GM18867 (cell line): Measurements from ENCODE around the gene CCDC27.
"Not testable (repeated sequence)": the region's sequence is repeated elsewhere in the genome, so short reads cannot be mapped to it uniquely, and the experiment has no call there.

ENCODE experiments used
- ATAC-seq: cut with Tn5 transposase; IDR thresholded peaks from one replicate; pipeline ENCODE4 v1.9.1; 2021; ENCODE audit warnings: mild to moderate bottlenecking, moderate library complexity; ENCODE audit not compliant: unreplicated experiment

The CCDC27 gene

DNA sequence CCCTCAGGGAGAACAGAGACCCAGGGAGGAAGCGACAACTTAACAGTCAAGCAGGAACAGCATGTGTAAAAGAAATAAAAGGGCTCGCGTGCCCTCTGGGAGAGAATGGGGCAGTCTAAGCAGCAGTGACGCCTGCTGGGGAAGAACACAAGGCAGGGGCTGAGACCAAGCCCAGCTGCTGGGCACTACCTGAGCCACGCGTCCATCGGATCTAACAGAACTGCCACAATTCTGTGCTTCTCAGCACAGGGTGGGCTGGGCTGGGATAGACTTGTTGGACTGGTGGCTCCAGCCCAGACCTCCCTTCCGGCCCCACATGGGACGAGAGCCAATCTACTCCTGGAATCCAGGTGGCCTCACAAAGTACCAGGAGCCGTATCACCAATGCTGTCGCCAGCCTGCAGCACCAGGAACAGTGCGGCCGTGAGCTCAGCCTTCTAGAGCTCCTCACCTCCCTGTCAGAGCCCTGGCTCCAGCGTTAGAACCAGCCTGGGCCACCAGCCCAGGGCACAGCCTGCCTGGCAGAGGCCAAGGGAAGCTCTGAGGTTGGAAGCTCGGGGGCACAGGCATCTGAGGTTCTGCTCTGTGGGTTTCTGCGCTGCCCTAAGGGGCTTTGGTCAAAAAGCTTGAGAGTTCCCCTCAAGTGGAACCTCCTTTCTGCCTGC is 36.6 kb downstream of the CCDC27 start:
- no peak for ATAC-seq

DNA sequence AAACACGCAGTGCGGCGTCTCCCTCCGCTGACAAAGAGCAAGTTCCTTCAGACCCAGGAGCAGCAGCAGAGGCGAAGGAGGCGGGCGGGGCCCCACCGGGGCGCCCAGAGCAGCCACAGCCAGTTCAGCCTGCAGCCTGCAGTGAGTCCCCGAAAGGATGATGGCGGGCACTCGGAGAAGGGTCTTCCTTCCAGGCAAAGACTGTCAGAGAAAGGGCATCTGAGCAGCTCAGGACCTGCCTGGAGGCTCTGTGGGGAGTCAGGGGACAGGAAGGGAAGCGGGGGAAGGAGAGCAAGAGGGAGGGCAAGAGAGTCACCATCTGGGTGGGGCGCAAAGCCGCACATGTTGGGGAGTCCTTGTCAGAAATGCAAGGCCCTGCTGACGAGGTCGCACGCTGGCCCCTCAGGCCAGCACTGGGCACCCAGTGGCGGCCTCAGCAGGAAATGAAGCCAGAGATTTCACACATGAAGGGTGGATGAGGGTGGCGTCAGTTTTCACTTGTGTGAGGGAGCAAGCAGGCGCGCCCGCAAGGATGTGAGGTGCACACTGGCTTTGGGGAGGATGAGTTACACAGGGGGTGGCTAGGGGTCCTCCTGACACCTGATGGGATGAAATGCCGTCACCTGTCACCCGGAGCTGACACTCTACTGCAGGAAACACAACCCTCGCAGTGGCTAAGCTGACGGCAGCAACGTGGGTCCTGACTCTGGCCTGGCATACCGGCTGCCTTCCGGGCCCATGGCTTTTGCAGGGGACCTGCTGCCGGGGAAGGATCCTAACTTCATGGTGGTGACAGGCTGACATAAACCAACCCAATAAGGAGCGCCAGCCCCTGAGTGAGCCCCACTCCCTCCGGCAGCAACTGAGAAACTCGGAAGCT is 37.4 kb downstream of the CCDC27 start:
- ATAC-seq, result no peak

DNA sequence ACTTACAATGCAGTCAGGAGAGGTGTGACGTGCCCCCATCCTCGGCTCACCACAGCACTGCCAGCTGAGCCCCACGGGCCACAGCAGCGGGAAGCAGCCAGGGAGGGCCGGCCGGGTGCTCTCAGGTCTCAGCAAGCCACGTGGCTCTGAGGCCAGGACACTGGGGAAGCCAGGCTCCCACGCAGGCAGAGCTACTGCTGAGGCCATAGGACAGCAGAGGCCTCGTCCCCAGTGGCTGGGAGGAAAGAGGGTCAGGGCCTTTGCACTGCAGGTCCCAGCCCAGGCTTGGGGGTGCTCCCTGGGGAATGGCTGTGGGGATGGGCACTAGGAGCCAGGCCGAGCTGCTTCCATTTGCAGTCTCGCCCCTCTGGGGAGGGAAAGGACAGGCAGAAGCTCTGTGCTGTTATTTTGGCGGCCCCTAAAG is 38.3 kb downstream of the CCDC27 start:
- no peak for ATAC-seq

DNA sequence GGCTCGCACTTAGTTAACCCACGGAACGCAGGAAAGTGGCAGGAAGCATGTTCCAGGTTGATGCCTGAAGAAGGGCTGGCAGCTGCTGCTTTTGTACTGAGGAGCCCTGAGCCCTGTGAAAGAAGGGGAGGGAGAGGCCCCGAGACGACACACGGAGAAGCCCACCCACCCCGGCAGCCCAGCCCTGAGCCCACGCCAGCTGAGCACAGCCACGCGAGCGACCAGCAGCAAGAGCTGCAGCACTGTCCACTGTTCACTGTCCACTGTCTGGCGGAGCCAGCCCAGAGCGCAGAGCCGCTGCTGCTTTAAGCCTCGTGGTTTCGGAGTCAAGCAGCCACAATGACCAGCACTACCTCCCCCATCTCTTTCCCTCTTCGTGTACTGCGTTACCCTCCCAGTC is 38.7 kb downstream of the CCDC27 start:
- ATAC-seq, result no peak

- ATAC-seq, result no peak
Observed at GRCh38 chr1:3795453-3796214, 43.4 kb downstream of the CCDC27 start.

GRCh38 chr1:3796215-3797061 is 44.2 kb downstream of the CCDC27 start, which contains the start of gene LRRC47:
Gene LRRC47 (minus strand): TSS chr1:3796498. CDS start chr1:3796476, 22 bp downstream.
- ATAC-seq, result peak; percentile 95

DNA sequence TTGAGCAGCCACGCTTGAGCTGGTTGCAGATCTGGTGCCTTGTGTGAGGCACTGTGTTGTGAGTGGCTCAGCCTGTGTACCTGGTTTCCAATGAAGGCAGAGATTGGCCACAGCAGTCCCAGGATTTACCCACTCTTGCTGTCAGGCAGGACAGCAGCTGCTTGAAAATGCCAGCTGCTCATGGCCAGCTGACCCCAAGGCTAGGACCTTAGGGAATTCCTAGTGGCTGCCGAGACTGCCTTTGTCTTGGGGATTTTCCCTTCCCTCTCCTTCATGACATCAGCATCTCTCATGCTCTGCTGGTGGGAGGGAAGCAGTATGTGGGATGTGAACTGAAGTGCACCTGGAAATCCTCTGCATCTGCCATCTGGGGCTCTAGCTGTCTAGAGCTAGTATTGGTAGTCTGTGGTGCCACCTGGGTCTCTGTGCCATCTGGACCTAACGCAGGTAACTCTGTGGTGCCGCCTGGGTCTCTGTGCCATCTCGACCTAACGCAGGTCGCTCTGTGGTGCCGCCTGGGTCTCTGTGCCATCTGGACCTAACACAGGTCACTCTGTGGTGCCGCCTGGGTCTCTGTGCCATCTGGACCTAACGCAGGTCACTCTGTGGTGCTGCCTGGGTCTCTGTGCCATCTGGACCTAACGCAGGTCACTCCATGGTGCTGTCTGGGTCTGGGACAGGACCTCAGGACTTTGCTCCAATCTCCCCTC is 47.9 kb downstream of the CCDC27 start:
- ATAC-seq, result no peak

- ATAC-seq, result not testable (repeated sequence)
Observed at GRCh38 chr1:3800795-3801194, 48.5 kb downstream of the CCDC27 start.

DNA sequence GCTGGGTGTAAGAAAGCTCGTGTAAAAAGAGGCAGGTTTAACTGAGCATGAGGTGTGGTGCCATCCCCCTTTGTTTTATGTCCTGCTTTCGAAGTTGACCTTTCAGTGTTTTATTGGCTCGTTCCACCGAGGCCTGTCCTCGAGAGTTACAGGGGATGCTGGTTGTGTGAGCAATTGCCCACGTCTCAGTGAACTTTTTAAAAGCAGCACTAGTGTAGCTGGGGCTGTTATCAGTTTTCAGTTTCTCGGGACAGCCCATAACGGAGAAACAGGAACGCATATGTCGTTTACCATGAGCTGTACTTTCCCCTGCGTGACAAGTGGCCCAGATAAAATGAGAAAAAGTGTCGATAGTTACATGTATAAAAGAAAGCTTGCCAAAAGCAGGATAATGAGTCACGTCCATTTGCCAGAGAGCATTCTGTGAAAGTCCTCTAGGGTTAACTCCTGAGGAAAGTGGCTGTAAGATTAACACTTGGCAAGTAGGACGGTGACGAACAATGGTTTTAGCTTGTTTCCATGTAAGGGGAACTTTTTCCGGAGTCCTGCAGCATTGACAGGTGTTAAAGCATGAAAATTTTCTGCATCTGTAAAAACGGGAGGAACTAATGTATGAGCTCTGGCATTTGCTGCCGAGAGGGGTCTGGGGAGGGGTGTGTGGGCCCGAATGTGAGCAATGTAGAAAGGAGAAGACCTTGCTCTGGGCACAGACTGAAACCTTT is 51.8 kb downstream of the CCDC27 start:
- no peak for ATAC-seq

- not testable (repeated sequence) for ATAC-seq
Observed at GRCh38 chr1:3804627-3804944, 52.3 kb downstream of the CCDC27 start.

- no peak for ATAC-seq
Observed at GRCh38 chr1:3805038-3805437, 52.8 kb downstream of the CCDC27 start.

DNA sequence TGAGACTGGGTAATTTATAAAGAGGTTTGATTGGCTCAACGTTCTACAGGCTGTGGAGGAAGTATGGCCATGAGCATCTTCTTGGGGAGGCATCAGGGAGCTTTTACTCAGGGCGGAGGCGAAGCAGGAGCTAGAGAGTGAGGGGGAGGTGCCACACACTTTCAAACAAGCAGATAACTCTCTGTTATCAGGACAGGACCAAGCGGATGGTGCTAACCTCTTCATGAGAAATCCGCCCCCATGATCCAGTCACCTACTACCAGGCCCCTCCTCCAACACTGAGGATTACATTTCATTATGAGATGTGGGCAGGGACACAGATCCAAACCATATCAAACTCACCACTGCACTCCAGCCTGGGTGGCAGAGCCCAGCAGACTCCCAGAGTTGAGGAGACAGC is 55.5 kb downstream of the CCDC27 start:
- ATAC-seq, result no peak

GRCh38 chr1:3809680-3810079 is 57.4 kb downstream of the CCDC27 start:
- no peak for ATAC-seq

DNA sequence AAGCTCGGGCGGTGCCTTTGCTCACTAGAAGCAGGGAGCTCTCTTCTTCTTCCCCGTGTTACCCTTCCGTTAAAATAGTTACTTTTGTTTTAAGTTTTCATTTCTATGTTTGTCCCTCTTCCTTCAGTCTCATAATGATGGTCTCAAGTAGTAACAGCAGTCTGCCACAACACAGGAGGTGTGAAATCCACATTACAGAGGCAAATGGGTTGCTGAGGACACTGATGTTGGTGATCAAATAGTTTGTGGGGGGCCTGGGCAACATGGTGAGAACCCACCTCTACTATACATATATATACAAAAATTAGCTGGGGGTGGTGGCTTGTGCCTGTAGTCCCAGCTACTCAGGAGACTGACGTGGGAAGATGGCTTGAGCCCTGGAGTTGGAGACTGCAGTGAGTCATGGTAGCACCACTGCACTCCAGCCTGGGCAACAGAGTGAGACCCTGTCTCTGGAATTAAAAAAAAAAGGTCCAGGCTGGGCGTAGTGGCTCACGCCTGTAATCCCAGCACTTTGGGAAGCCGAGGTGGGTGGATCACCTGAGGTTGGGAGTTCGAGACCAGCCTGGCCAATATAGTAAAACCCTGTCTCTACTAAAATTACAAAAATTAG is 58.0 kb downstream of the CCDC27 start:
- peak; percentile 54 for ATAC-seq

DNA sequence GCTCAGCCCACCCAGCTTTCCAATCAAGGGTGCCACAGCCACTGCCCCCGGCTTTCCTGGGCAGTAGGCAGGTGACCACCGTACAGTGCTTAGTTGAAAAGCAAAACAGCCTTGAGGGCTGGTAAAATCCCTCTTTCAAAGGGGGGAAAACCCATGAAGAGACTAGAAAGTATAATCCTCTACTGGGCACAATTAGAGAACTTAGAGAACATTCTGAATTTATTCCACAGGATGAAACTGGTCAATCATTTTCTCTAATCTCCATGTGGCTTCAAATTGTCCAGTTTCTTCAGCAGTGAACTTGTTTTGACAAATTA is 59.3 kb downstream of the CCDC27 start:
- no peak for ATAC-seq

- no peak for ATAC-seq
Observed at GRCh38 chr1:3814065-3814464, 61.8 kb downstream of the CCDC27 start.

- ATAC-seq, result no peak
Observed at GRCh38 chr1:3814771-3815561, 62.7 kb downstream of the CCDC27 start.
